ENCODE data around the gene EIF4E.
"Not testable (repeated sequence)": the region's sequence is repeated elsewhere in the genome, so short reads cannot be mapped to it uniquely, and the experiment has no call there.

EIF4E gene

DNA sequence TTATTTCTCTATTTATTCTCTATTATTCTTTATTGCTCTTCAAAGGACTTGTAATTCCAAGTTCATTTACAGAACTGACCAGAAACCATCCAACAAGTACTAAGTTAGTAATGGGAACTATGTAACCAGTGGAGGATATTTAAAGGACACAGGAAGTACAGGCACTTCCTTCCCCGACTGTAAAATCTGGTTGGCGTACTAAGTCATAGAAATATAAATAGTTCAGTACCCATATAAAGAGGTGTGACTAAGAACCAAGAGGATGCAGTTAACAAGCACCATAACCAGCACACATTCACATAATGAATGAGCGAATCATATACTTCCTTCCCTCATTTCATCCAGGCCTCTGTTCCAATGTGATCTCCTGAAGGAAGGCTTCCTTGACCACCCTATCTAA lies 3.6 kb upstream of the EIF4E start:
- DNase-seq (ENCODE audit: low read depth): no peak
- H3K4me3 ChIP-seq (ENCODE audit: low read depth, low read length): no peak overlapping the region
- TF ChIP-seq, protein P1, sequence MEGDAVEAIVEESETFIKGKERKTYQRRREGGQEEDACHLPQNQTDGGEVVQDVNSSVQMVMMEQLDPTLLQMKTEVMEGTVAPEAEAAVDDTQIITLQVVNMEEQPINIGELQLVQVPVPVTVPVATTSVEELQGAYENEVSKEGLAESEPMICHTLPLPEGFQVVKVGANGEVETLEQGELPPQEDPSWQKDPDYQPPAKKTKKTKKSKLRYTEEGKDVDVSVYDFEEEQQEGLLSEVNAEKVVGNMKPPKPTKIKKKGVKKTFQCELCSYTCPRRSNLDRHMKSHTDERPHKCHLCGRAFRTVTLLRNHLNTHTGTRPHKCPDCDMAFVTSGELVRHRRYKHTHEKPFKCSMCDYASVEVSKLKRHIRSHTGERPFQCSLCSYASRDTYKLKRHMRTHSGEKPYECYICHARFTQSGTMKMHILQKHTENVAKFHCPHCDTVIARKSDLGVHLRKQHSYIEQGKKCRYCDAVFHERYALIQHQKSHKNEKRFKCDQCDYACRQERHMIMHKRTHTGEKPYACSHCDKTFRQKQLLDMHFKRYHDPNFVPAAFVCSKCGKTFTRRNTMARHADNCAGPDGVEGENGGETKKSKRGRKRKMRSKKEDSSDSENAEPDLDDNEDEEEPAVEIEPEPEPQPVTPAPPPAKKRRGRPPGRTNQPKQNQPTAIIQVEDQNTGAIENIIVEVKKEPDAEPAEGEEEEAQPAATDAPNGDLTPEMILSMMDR (IDR thresholded peaks at IDR 0.05; ENCODE audit: control insufficient read depth, extremely low read depth, insufficient read depth): no peak

DNA sequence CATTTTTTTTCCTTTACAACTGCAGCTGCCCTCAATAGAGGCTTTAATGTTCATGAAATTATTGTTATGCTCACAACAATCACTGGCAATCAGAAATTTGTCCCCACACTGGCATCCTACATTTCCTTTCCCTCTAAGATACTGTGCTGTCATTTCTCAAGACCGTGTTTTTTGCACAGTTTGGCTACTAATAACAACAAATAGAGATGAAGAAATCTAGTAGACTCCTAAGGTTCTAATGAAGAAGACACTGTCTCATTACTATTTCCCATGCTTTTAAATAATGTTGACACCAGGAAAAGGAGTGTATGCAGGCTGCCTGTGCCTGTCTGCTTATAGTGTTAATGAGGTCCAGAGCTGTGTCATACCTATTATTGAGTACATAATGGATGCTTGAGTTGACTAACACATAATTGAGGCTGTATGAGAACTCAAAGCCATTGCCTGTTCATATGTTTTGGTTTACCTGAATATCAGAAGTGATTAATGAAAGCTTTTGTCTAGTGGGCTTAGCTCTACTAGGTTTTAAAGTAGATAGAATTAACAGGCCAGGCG lies 1.5 kb upstream of the EIF4E start:
- TF ChIP-seq, protein P1 (IDR thresholded peaks at IDR 0.05; ENCODE audit: control insufficient read depth, extremely low read depth, insufficient read depth): no peak
- H3K4me3 ChIP-seq (ENCODE audit: low read depth, low read length): peak overlapping the region; percentile 98

DNA sequence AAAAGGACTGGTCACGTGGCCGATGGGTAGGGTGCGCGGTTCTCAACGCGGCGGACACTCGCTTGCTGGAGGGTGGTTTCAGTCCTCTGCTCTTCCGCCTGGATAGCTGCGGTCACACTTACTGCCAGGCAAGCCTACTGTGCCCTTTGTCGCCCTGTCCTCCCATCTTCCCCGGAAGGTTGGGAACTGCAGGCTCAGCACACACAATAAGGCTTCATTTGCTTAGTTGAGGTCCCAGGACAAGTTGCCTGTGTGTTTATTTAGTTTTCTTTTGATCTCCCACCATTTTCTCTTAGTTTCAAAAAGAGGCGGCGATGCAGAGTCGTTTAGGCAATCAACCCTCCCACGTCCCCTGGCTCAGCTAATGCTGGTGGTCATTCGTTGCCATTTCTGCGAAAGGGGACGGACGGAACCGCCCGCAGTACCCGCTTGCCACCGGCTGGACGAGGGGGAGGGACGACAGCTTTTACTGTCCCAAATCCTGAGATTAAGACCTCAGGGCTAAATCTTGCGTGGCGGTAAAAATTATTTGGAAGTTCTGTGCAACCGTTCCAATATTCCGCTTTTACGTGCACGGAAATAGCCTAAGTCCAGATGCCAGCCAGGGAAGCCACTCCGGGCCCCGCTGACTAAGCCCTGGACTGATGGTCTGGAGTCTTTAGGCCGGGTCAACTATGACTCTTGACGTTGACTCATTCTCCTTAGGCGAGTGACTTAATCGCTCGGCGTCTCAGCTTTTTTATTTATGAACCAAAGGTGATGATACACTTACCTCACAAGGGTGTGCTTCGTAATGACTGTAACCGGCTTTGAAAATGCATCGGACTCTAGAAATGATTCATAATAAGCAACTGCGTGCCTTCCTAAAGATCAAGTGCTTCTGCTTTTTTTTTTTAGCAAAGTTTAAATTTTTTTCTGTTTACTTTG lies 671 bp upstream of the EIF4E start:
- TF ChIP-seq, protein P1 (IDR thresholded peaks at IDR 0.05; ENCODE audit: control insufficient read depth, extremely low read depth, insufficient read depth): no peak
- DNase-seq (ENCODE audit: low read depth): no peak
- H3K4me3 ChIP-seq (ENCODE audit: low read depth, low read length): peak overlapping the region; percentile 98

More for the DNA sequence above, 1.5 kb upstream of the EIF4E start:
- DNase-seq (ENCODE audit: low read depth): no peak

DNA sequence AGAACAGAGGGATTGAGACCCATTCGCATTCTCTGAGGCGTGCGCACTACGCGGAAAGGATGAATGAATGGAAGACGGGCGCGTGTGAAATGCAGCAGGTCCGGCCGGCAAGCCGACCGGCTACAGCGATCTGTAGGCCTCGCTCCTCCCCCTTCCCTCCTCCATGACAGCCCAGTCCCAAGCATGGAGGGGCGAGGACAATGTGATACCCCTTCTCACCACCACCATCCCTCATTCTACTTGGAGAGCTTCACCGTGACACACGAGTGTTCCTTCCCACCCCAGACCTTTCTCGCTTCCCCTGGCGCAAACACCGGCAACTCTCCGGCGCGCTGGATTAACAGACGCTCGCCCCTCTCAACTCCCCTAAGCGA lies 815 bp downstream of the EIF4E start:
- TF ChIP-seq, protein P1 (IDR thresholded peaks at IDR 0.05; ENCODE audit: control insufficient read depth, extremely low read depth, insufficient read depth): no peak
- no peak for DNase-seq (ENCODE audit: low read depth)
- peak overlapping the region; percentile 98 for H3K4me3 ChIP-seq (ENCODE audit: low read depth, low read length)

DNA sequence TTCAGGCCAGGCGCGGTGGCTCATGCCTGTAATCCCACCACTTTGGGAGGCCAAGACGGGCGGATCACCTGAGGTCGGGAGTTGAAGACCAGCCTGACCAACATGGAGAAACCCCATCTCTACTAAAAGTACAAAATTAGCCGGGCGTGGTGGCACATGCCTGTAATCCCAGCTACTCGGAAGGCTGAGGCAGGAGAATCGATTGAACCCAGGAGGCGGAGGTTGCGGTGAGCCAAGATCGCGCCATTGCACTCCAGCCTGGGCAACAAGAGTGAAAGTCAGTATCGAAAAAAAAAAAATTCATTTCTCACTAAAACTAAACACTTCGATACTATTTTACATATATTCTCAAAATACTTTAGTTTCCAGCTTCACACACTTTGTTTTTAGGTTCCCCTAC lies 2.7 kb downstream of the EIF4E start:
- not testable (repeated sequence) for DNase-seq (ENCODE audit: low read depth); H3K4me3 ChIP-seq (ENCODE audit: low read depth, low read length)

DNA sequence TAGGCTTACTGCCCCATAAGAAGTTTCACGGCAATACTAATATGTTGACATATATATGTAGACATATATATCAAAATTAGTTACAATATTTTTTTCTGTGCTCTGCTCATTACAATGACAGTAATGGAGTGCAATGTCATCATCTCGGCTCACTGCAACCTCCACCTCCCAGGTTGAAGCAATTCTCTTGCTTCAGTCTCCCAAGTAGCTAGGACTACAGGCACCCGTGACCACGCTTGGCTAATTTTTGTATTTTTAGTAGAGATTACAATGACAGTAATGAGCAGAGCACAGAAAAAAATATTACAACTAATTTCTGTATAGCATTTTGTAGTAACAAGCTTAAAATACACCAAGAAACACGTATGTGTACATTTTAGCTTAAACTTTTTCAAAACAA lies 7.6 kb downstream of the EIF4E start:
- no peak for DNase-seq (ENCODE audit: low read depth)
- H3K4me3 ChIP-seq (ENCODE audit: low read depth, low read length): no peak overlapping the region
- TF ChIP-seq, protein P1 (IDR thresholded peaks at IDR 0.05; ENCODE audit: control insufficient read depth, extremely low read depth, insufficient read depth): no peak

DNA sequence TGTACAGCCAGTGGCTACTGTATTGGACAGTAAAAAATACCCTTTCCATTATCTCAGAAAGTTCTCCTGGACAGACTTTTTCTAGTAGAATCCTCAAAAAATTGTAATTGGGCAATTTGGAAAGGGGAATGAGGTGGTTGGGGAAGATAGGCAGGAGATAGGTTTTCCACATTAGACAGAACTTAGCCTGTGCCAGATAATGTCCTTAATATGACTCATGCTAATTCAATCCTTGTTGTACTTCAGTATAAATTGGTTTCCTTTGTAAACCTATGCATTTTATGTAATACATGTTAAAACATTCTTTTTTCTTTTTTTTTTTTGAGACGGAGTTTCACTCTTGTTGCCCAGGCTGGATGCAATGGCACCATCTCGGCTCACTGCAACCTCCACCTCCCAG lies 8.9 kb downstream of the EIF4E start:
- no peak for DNase-seq (ENCODE audit: low read depth)
- TF ChIP-seq, protein P1 (IDR thresholded peaks at IDR 0.05; ENCODE audit: control insufficient read depth, extremely low read depth, insufficient read depth): no peak
- no peak overlapping the region for H3K4me3 ChIP-seq (ENCODE audit: low read depth, low read length)

DNA sequence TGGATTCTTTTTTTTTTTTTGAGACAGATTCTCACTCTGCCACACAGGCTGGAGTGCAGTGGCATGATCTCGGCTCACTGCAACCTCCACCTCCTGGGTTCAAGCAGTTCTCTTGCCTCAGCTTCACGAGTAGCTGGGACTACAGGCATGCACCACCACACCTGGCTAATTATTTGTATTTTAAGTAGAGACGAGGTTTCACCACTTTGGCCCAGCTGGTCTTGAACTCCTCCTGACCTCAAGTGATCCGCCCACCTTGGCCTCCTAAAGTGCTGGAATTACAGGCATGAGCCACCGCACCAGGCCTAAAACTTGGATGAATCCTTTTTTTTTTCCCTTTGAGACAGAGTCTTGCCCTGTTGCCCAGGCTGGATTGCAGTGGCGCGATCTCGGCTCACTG lies 18.2 kb downstream of the EIF4E start:
- DNase-seq (ENCODE audit: low read depth); H3K4me3 ChIP-seq (ENCODE audit: low read depth, low read length): not testable (repeated sequence)

All from LNCaP clone FGC (cell line).